ENCODE measurements around the gene CRELD2. TPM values are rescaled to one million over a fixed set of nuclear protein-coding genes. Genes with fewer than 3 reads are reported as not detected.

Gene CRELD2
- total RNA-seq, 1 experiment from 2014 or later = 48.3 TPM

- DNase-seq (ENCODE audit: low spot score) = no peak
Measured at GRCh38 chr22:49929994-49930575, 11.7 kb downstream of the CRELD2 start.

GRCh38 chr22:49930596-49931412 lies 12.4 kb downstream of the CRELD2 start:
- DNase-seq (ENCODE audit: low spot score) = peak; percentile 85

DNA sequence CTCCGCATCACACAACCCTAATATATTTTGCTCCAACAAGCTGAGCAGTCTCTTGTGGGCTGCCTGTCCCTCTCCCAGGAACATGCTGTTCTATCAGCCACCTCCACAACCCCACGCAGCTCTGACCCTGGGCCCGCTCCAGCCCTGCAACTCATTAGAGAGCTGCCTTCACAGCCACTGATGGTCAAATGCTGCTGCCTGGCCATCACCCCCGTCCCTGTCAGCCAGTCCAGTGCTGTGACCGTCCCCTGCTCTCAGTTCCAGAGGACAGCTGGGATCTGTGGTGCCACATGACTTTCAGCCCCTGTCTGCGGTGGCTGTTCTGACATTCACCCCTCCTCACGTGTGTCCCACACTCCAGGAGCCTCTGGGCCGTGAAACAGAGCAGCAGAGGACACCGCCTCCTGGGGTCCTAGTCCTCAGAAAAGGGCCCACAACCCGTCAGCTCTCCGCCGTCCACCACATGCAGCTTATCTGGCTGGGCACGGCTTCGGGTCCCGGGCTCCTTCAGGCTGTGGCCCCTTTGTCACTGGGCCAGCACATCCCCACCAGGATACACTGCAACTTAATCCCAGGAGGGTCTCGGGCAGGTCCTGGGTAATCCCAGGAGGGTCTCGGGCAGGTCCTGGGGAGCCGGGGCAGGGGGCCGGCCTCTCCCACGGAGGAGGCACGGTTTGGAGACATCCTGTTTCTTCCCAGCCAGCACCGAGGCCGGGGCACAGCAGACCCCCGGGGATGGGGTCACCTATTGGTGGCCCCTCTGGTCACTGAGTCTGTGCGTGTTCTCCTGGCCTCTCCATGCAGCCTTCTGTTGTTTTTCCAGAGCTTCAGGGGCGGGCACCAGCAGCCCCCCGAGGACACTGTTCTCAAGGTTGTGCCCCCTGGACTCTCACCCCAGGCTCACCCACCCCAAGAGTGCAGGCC lies 15.1 kb downstream of the CRELD2 start:
- no peak for DNase-seq (ENCODE audit: low spot score)

DNA sequence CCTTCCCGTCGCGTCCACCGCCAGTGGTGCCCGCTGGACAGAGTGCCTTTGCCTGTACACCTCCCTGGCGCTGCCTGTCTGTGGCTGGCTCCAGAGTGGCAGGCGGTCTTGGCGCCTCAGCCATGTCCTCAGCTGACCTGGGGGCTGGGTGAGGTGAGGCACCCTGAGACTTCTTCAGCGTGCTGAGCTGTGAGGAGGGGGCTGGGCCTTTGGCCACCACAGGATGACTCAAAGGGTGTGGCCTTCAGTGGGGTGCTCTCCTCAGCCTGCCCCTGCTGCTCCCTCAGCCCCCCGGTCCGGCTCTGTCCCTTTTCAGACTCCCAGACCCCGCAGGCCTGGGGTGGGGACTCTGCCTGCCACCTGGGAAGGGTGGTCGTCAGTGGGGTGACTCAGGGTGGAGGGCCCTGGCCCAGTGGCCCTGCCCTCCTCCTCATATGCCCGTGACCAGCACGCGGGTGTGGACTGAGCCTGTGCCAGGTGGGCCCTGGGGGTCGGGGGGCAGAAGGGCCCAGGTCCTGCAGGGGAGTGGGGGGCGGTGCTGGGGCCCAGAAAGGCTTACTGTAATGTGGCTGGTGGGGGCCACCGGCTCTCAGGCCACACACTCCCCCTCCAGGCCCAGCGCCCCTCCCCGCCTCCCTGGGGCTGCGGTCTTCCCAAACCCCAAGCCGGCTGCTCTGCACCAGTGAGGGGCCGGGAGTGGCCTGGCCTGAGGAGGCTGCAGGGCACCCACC lies 15.9 kb downstream of the CRELD2 start:
- DNase-seq (ENCODE audit: low spot score) = peak; percentile 91

- peak; percentile 51 for DNase-seq (ENCODE audit: low spot score)
Measured at GRCh38 chr22:49934891-49935557, 16.6 kb downstream of the CRELD2 start.

- DNase-seq (ENCODE audit: low spot score) = no peak
Measured at GRCh38 chr22:49935561-49935960, 17.1 kb downstream of the CRELD2 start.

- DNase-seq (ENCODE audit: low spot score) = peak; percentile 90
Measured at GRCh38 chr22:49936018-49936972, 17.9 kb downstream of the CRELD2 start.

- no peak for DNase-seq (ENCODE audit: low spot score)
Measured at GRCh38 chr22:49936973-49937757, 18.7 kb downstream of the CRELD2 start.

GRCh38 chr22:49937758-49938564 lies 19.5 kb downstream of the CRELD2 start:
- DNase-seq (ENCODE audit: low spot score) = no peak

GRCh38 chr22:49938565-49939136 lies 20.2 kb downstream of the CRELD2 start:
- DNase-seq (ENCODE audit: low spot score) = no peak

DNA sequence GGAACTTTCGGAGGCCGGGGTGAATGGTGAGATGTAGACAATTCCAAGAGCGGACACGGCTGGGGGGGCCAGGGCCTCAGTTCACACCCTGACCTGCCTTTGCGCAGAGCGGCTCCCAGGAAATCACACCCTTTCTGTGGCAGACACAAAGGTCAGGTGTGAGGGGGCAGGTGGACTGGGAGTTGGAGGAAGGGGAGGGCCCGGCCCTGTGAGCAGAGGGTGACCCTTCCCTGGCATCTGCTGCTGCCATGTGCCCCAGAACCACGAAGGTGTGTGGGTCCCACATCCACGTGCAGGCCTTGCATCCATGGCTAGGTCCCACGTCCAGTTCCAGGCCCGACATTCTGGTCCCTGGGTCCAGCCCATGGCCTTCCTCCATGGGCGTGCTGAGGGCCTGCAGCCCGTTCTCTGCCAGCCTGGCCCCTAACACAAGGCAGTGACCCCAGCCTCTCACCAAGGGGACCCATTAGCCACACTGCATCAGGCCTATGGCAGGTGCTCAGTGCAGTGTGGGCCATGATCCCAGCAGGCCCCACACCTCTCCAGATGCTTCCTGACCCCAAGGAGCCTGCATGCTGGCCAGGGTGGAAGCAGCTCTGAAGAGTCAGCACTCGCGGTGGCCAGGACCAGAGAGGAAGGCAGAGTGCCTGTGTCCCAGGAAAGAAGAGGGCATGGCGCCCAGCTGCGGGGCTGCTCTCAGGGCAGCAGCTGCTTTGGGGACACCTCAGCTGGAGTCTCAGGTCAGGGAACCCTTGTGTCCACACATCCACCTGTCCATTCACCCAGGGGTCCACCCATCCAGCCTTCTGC lies 23.3 kb downstream of the CRELD2 start:
- no peak for DNase-seq (ENCODE audit: low spot score)

DNA sequence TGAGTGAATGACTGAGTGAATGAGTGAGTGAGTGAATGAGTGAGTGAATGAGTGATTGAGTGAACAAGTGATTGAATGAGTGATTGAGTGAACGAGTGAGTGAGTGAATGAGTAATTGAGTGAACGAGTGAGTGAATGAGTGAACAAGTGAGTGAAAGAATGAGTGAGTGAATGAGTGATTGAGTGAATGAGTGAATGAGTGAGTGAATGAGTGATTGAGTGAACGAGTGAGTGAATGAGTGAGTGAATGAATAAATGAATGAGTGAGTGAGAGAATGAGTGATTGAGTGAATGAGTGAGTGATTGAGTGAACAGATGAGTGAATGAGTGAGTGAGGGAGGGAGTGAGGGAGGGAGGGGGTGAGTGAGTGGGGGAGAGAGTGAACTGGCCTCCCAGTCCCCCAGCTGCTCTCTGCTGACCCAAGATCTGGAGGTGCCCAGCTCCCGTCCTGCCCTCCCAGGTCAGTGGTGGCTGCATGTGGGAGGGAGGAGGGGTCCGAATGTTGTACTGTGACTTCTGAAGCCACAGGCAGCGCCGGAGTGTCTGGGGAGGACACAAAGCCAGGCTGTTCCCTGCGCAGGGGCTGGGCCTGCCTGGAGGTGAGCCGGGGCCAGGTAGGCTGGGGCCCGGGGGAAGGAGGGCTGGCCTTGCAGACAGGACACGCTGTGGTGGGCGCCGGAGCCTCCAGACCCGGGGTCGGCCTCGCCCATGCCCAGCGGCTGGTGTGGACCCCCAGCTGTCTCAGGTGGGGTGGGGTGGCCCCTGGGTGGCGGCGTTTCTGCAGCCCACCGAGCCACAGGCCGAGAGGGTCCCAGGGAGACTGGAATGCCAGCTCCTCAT lies 24.4 kb downstream of the CRELD2 start:
- no peak for DNase-seq (ENCODE audit: low spot score)

DNA sequence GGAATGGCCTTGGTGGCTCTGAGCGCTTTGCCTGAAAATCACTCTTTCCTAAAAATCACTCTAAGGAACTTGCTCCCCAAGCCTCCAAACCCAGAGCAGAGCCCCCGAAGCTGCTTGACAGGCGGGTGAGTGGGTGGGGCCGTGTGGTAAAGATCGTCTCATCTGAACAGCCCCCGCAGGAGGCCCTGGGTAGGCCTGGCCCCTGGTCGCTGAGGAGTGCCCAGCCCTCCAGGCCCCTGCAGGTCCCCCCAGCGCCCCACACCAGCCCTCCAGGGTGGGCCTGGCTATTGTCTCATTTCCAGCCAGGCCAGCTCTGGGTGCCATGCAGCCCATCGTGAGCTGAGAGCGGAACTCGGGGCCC lies 25.0 kb downstream of the CRELD2 start:
- DNase-seq (ENCODE audit: low spot score) = no peak

DNA sequence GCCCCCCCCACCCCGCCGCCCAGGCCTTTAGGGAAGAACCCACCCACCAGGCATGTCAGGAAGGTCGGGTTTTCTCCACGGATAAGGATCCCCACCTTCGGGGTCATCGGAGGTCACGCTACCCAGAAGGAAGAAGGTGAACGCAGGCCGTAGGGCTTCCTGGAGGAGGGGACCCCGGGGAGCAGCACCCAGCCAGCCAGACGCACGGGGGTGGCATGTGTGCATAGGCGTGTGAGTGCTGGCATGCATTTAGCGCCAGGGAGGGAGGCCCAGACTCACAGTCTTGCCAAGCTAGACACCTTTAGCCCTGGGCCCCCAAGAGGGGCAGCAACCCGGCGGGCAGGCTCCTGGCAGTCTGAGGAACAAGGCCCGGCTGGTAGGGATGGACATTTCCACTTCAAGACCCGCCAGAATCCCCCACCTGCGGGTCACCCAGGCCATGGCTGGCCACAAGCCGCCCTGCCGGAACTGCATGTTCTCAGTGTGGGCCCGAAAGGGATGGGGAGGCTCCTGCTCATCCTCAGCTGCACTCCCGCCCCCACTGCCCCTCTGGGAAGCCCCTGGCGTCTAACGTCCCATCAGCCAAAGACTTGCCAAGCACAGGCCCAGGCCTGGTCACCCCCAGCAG lies 25.5 kb downstream of the CRELD2 start:
- no peak for DNase-seq (ENCODE audit: low spot score)

GRCh38 chr22:49944399-49944891 lies 26.0 kb downstream of the CRELD2 start:
- no peak for DNase-seq (ENCODE audit: low spot score)
